ENCODE data around the gene HDAC2.

GRCh38 chr6:114010540-114010939, 39.6 kb upstream of the HDAC2 start:
- no peak for TF ChIP-seq POLR2AphosphoS5 (IDR thresholded peaks at IDR 0.05; ENCODE audit: insufficient read depth in 1 of 2, low read depth in 1 of 2)
- TF ChIP-seq, protein P1, sequence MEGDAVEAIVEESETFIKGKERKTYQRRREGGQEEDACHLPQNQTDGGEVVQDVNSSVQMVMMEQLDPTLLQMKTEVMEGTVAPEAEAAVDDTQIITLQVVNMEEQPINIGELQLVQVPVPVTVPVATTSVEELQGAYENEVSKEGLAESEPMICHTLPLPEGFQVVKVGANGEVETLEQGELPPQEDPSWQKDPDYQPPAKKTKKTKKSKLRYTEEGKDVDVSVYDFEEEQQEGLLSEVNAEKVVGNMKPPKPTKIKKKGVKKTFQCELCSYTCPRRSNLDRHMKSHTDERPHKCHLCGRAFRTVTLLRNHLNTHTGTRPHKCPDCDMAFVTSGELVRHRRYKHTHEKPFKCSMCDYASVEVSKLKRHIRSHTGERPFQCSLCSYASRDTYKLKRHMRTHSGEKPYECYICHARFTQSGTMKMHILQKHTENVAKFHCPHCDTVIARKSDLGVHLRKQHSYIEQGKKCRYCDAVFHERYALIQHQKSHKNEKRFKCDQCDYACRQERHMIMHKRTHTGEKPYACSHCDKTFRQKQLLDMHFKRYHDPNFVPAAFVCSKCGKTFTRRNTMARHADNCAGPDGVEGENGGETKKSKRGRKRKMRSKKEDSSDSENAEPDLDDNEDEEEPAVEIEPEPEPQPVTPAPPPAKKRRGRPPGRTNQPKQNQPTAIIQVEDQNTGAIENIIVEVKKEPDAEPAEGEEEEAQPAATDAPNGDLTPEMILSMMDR (IDR thresholded peaks at IDR 0.05) = no peak
